Upper lobe of right lung (tissue), 1 donor: ENCODE measurements around the gene CHPT1. TPM values are rescaled to one million over a fixed set of nuclear protein-coding genes. Genes with fewer than 3 reads are reported as not detected.

Experiments
- ATAC-seq: fragments of 200-7000 bp; cut with Tn5 transposase; one replicate; pipeline ENCODE4 v1.9.1; 2020; ENCODE audit warnings: mild to moderate bottlenecking, moderate library complexity
- DNase-seq: peaks from one replicate; pipeline ENCODE4 v3.0.0-alpha.2; 2020
- H3K27ac ChIP-seq: fragments of 200-600 bp; one replicate; pipeline ENCODE4 v1.8.0; 2022
- H3K27me3 ChIP-seq: fragments of 200-600 bp; one replicate; pipeline ENCODE4 v1.8.0; 2022; ENCODE audit warnings: mild to moderate bottlenecking
- H3K36me3 ChIP-seq: fragments of 200-600 bp; one replicate; pipeline ENCODE4 v1.8.0; 2022
- H3K4me1 ChIP-seq: fragments of 200-600 bp; one replicate; pipeline ENCODE4 v1.8.0; 2022
- H3K4me3 ChIP-seq: fragments of 200-600 bp; one replicate; pipeline ENCODE4 v1.8.0; 2022; ENCODE audit warnings: mild to moderate bottlenecking
- H3K9me3 ChIP-seq: fragments of 200-600 bp; one replicate; pipeline ENCODE4 v1.8.0; 2022
- CTCF ChIP-seq: fragments of 200-600 bp; IDR thresholded peaks from one replicate; pipeline ENCODE4 v1.8.0; 2022; ENCODE audit warnings: antibody characterized with exemption
- intact Hi-C: fragments of 100-400 bp; cut with DNase I; formaldehyde crosslinking; loops from one replicate; pipeline ENCODE4 v1.11.0; 2022
- total RNA-seq: library from RNA; stranded (reverse); fragmentation: NEBNext Ultra II Directional; extraction: Animal tissue kit (Norgen Biotek cat#: 25700); gene quantifications from one replicate; pipeline ENCODE4 v1.2.1, GENCODE V29; 2021
- donor health status: DM: no; HTN: yes; CAD: no; lungs with severe emphysema.

CHPT1 gene
- total RNA-seq, 1 donor from 2014 or later: 71.4 TPM

- intact Hi-C loops: no loop called here
- H3K9me3 ChIP-seq: no peaks in the 10 kb centered on the region
- ATAC-seq: no peak
- no peak overlapping the region for H3K27ac ChIP-seq
- no peak for TF ChIP-seq CTCF
- no peaks in the 10 kb centered on the region for H3K27me3 ChIP-seq
- no peaks in the 10 kb centered on the region for H3K36me3 ChIP-seq
- H3K4me1 ChIP-seq: no peaks in the 10 kb centered on the region
- no peak for DNase-seq
- no peak overlapping the region for H3K4me3 ChIP-seq
Measured at GRCh38 chr12:101666052-101666728, 31.2 kb upstream of the CHPT1 start.

- no peak for TF ChIP-seq CTCF
- no peak overlapping the region for H3K27ac ChIP-seq
- H3K4me3 ChIP-seq: no peak overlapping the region
- intact Hi-C loops: no loop called here
- H3K36me3 ChIP-seq: no peaks in the 10 kb centered on the region
- no peak for DNase-seq
- no peaks in the 10 kb centered on the region for H3K9me3 ChIP-seq
- no peak for ATAC-seq
- no peaks in the 10 kb centered on the region for H3K27me3 ChIP-seq
- H3K4me1 ChIP-seq: peaks cover 4% of the 10 kb centered on the region
Measured at GRCh38 chr12:101667591-101667990, 29.8 kb upstream of the CHPT1 start.

GRCh38 chr12:101670007-101670671 lies 27.3 kb upstream of the CHPT1 start:
- peak; percentile 66 for TF ChIP-seq CTCF
- Histone ChIP-seq H3K27ac (no peak overlapping the region), H3K9me3 (no peaks in the 10 kb centered on the region), H3K4me3 (no peak overlapping the region), H3K27me3 (no peaks in the 10 kb centered on the region), H3K36me3 (no peaks in the 10 kb centered on the region), H3K4me1 (peaks cover 4% of the 10 kb centered on the region)
- intact Hi-C loops: no loop called here
- ATAC-seq (peak; percentile 90), DNase-seq (no peak)

- Histone ChIP-seq H3K9me3 (no peaks in the 10 kb centered on the region), H3K4me1 (peaks cover 4% of the 10 kb centered on the region), H3K27ac (no peak overlapping the region), H3K4me3 (no peak overlapping the region), H3K27me3 (no peaks in the 10 kb centered on the region), H3K36me3 (no peaks in the 10 kb centered on the region)
- TF ChIP-seq CTCF: no peak
- intact Hi-C loops: no loop called here
- ATAC-seq: peak; percentile 84
- DNase-seq: no peak
Measured at GRCh38 chr12:101671157-101671791, 26.2 kb upstream of the CHPT1 start.

GRCh38 chr12:101671833-101672232 lies 25.6 kb upstream of the CHPT1 start:
- peaks cover 4% of the 10 kb centered on the region for H3K4me1 ChIP-seq
- no peak for TF ChIP-seq CTCF
- intact Hi-C loops: no loop called here
- no peaks in the 10 kb centered on the region for H3K9me3 ChIP-seq
- no peaks in the 10 kb centered on the region for H3K36me3 ChIP-seq
- H3K27ac ChIP-seq: no peak overlapping the region
- H3K4me3 ChIP-seq: no peak overlapping the region
- H3K27me3 ChIP-seq: no peaks in the 10 kb centered on the region
- DNase-seq: no peak
- ATAC-seq: peak; percentile 61
